HG03025 (cell line): ENCODE data around the gene UCN3.
A peak's percentile ranks its signal among the peaks of the same experiment; 100 is the strongest.
"Not testable (repeated sequence)": the region's sequence is repeated elsewhere in the genome, so short reads cannot be mapped to it uniquely, and the experiment has no call there.

ENCODE experiments used
- ATAC-seq: cut with Tn5 transposase; IDR thresholded peaks from one replicate; pipeline ENCODE4 v1.9.1; 2021; ENCODE audit warnings: mild to moderate bottlenecking, moderate library complexity; ENCODE audit not compliant: unreplicated experiment, low FRiP score

UCN3 gene

GRCh38 chr10:5402798-5403197, 38.0 kb downstream of the UCN3 start:
- no peak for ATAC-seq

DNA sequence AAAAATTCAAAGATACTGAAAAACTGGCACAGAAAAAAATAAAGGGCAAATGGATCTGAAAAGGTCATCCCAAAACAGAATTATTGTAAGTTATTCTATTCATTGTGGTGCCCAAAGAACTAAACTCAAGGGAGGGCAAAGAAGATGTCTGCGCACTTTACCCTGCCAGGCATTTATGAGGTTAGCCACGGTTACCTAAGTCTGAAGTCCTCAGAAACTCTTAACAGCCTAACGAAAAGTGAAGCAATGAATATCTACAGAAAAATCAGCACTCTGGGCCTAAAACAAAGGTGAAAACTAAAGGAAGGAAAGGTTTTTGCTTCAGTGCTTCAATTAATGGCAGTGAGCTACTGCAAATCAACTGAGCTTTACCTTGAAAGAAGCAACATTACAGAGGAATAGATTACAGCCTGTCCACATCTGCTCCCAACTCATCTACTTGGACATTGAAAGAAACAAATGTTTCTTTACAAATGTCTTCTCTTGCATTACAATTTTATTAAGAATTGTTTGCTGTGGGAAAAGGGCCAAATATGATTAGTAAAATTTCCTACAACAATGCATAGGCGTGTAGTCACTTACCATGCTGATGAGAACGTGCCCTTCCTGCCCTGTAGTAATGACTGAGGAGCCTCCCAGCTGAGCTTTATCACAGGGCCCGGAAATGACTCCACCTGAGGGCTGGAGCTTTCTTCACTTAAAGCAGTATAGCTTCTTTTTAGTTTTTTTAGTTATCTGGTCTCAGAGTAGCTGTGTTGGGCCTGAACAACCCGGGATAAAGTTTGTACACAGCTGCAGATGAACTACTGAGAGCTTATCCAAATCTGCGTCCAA, 39.7 kb downstream of the UCN3 start, which contains the start of gene TUBAL3:
Gene TUBAL3, minus strand, starts transcription at position 621 of the 834 bp plus-strand sequence. Its CDS starts 36 bp downstream, at position 585.
- no peak for ATAC-seq

GRCh38 chr10:5406918-5407317, 42.2 kb downstream of the UCN3 start:
- no peak for ATAC-seq

GRCh38 chr10:5410787-5411186, 46.0 kb downstream of the UCN3 start:
- ATAC-seq: not testable (repeated sequence)

GRCh38 chr10:5411941-5412276, 47.1 kb downstream of the UCN3 start:
- ATAC-seq: peak; percentile 8

DNA sequence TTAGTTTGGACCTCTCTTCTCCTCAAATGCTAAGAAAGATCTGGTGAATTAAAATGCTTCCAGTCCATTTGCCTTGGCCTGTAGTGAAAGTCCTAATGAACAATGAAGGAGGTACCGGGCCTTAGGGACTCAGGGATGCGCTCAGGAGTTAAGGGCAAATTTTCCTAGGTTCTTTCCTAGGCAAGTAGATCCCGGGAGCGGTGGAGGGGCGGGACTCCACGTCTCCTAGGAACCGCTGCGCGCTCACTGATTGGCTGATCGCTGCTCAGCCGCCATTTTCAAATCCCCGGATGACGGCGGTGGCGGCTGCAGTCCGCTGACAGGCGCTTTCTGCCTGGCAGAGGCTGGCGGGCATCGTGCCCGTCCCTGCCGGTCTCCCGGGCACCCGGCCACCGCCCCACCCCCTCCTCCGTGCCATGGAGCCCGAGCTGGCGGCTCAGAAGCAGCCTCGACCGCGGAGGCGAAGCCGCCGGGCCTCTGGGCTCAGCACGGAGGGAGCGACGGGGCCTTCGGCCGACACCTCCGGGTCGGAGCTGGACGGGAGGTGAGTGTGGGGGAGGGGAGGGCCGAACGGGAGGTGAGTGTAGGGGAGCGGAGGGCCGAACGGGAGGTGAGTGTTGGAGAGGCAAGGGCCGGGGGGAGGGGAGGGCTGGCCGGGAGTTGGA, 47.6 kb downstream of the UCN3 start, which contains the start of gene NET1:
Gene NET1, plus strand, starts transcription at position 281 of the 665 bp plus-strand sequence. Its CDS starts 136 bp downstream, at position 417.
- peak; percentile 98 for ATAC-seq

GRCh38 chr10:5413012-5413938, 48.5 kb downstream of the UCN3 start:
- no peak for ATAC-seq

DNA sequence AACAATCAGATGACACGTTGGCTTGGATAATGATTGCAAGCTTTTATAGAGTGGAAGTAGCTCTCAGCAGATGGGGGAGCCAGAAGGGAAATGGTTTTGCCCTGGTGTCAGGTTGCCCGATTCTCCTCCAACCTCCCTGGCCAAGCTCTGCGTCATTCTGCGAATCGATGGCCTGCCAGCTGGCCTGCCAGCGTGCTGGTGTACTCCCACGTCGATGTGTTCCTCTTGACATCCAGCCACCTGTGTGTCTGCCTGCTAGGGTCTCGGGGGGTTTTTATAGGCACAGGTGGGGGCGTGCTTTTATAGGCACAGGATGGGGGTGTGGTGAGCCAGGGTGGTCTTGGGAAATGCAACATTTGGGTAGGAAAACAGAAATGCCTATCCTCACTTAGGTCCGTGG, 52.2 kb downstream of the UCN3 start:
- no peak for ATAC-seq

- no peak for ATAC-seq
These were observed 53.8 kb downstream of the UCN3 start for GRCh38 chr10:5418584-5418983.

- ATAC-seq: no peak
These were observed 54.8 kb downstream of the UCN3 start for GRCh38 chr10:5419466-5420094.

DNA sequence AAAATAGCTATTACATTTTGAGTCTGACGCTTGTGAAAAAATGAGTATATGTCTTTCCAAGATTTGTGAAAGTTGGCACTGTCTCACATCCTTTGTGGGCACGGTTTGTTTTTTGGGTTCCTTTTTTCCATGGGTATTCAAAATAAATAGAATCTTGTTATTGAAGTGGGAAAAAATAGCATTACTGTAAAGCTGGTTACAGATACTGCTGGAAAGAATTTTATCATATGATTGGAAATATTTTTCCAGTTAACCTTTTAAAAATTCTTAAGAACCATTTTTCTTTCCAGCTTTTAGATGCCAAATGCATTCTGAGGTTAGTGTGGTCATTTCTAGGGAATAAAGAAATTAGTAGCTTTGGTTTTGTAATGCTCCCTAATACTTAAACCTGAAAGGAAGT, 59.0 kb downstream of the UCN3 start:
- no peak for ATAC-seq
